Fibroblast of lung (primary cell): Measurements from ENCODE around the gene C3orf49. TPM values are rescaled to one million over a fixed set of nuclear protein-coding genes. Genes with fewer than 3 reads are reported as not detected.

Experiments
- DNase-seq, 2 donors: peaks; one replicate each; pipeline versions ENCODE4 v3.0.0 to v3.0.0-alpha.2; 2010; ENCODE audit warnings: low read depth in 2 of 2
- H2AFZ ChIP-seq: 2 replicates; pipeline ENCODE4 v1.5.1; 2012; ENCODE audit warnings: low read length, control low read depth, inconsistent platforms
- H3K27ac ChIP-seq: 2 replicates; pipeline ENCODE4 v1.5.1; 2011; ENCODE audit warnings: low read length, control low read depth; ENCODE audit not compliant: insufficient read depth
- H3K27me3 ChIP-seq: 2 replicates; pipeline ENCODE4 v1.5.1; 2011; ENCODE audit warnings: mild to moderate bottlenecking, low read length; ENCODE audit not compliant: control insufficient read depth, insufficient read depth
- H3K36me3 ChIP-seq: 2 replicates; pipeline ENCODE4 v1.5.1; 2011; ENCODE audit warnings: low read length; ENCODE audit not compliant: control insufficient read depth, insufficient read depth
- H3K4me1 ChIP-seq: 2 replicates; pipeline ENCODE4 v1.5.1; 2011; ENCODE audit warnings: low read length; ENCODE audit not compliant: control insufficient read depth, insufficient read depth; ENCODE audit errors: extremely low read depth
- H3K4me2 ChIP-seq: 2 replicates; pipeline ENCODE4 v1.5.1; 2011; ENCODE audit warnings: low read length, control low read depth; ENCODE audit not compliant: insufficient read depth; ENCODE audit errors: extremely low read depth
- H3K4me3 ChIP-seq, 4 experiments: fragments of 200-600 bp in 1 of 4; sonication (generic) in 1 of 4; replicated peaks in 1 of 4; 2 replicates each; pipeline ENCODE4 v1.5.1; 2011 to 2016; ENCODE audit warnings: low read length in 4 of 4, low read depth in 3 of 4, mild to moderate bottlenecking in 3 of 4, control low read depth in 2 of 4, inconsistent platforms in 1 of 4, mixed read lengths in 1 of 4; ENCODE audit not compliant: insufficient read depth in 1 of 4; ENCODE audit errors: control extremely low read depth in 1 of 4
- H3K79me2 ChIP-seq: 2 replicates; pipeline ENCODE4 v1.5.1; 2012; ENCODE audit warnings: mild to moderate bottlenecking, low read length, inconsistent platforms; ENCODE audit not compliant: control insufficient read depth, insufficient read depth
- H3K9ac ChIP-seq: 2 replicates; pipeline ENCODE4 v1.5.1; 2011; ENCODE audit warnings: mild to moderate bottlenecking, low read length, control low read depth; ENCODE audit not compliant: insufficient read depth
- H3K9me3 ChIP-seq: 2 replicates; pipeline ENCODE4 v1.5.1; 2012; ENCODE audit warnings: low read depth, low read length; ENCODE audit not compliant: control insufficient read depth, insufficient read depth
- H4K20me1 ChIP-seq: 2 replicates; pipeline ENCODE4 v1.5.1; 2011; ENCODE audit warnings: low read length; ENCODE audit not compliant: control insufficient read depth, insufficient read depth; ENCODE audit errors: extremely low read depth
- CTCF ChIP-seq, 2 donors: IDR thresholded peaks in 1 of 2; conservative IDR thresholded peaks in 1 of 2; 1 replicate in 1 of 2; 2 replicates in 1 of 2; pipeline ENCODE4 v1.5.1; 2011 to 2012; ENCODE audit warnings: low read length in 2 of 2, control low read depth in 1 of 2, inconsistent platforms in 1 of 2, low read depth in 1 of 2, mild to moderate bottlenecking in 1 of 2
- EZH2 ChIP-seq: IDR thresholded peaks from 2 replicates; pipeline ENCODE4 v1.5.1; 2012; ENCODE audit warnings: low read length, control low read depth, mild to moderate bottlenecking; ENCODE audit errors: missing control alignments
- polyA minus RNA-seq: library from RNA; depleted of rRNA, polyadenylated mRNA; stranded (reverse); fragments of >200 nt; gene quantifications from 2 replicates; pipeline ENCODE4 v1.2.3, GENCODE V29; 2011; ENCODE audit warnings: low replicate concordance
- polyA plus RNA-seq, 2 donors: library from polyadenylated mRNA; depleted of rRNA in 1 of 2; stranded (reverse) in 1 of 2; unstranded in 1 of 2; fragments of >200 nt; gene quantifications; 2 replicates each; pipeline ENCODE4 v1.2.1, GENCODE V29; 2011 to 2012; ENCODE audit warnings: missing spikeins in 1 of 2
- total RNA-seq: library from RNA; depleted of rRNA; stranded (reverse); fragments of >200 nt; gene quantifications from 2 replicates; pipeline ENCODE4 v1.2.1, GENCODE V29; 2014

Gene C3orf49
- total RNA-seq (not detected in 2 replicates), polyA plus RNA-seq (not detected in 2 replicates), polyA minus RNA-seq (not detected in 2 replicates)
- 0.09 TPM in 1 of 2 replicates, not detected in the other for polyA plus RNA-seq (2012)

GRCh38 chr3:63819151-63819398 is at the start of gene C3orf49:
Gene C3orf49 (plus strand): TSS chr3:63819299. CDS start chr3:63819472, 173 bp downstream.
- no peak within 1 kb of the TSS for H3K27ac ChIP-seq
- TF ChIP-seq CTCF (conservative IDR thresholded peaks at IDR 0.05 in 1 of 2, IDR thresholded peaks at IDR 0.05 in 1 of 2; ENCODE audit: low read depth in 1 of 2, low read length in 2 of 2) (no peak), EZH2 (no peak)
- peak within 1 kb of the TSS; percentile 40 for H3K4me2 ChIP-seq
- H4K20me1 ChIP-seq, result no peaks in the 10 kb centered on the region
- peaks cover 4% of the 10 kb centered on the region for H3K4me1 ChIP-seq
- no peaks in the 10 kb centered on the region for H3K9me3 ChIP-seq
- H3K27me3 ChIP-seq, result no peaks in the 10 kb centered on the region
- H3K36me3 ChIP-seq, result no peaks in the 10 kb centered on the region
- H2AFZ ChIP-seq, result no peak within 1 kb of the TSS
- H3K4me3 ChIP-seq, result no peak within 1 kb of the TSS
- no peaks in the 10 kb centered on the region for H3K79me2 ChIP-seq
- DNase-seq, result no peak
- H3K9ac ChIP-seq, result no peak within 1 kb of the TSS

GRCh38 chr3:63774781-63775180 is 44.3 kb upstream of the C3orf49 start:
- Histone ChIP-seq H3K79me2 (no peaks in the 10 kb centered on the region), H3K27me3 (no peaks in the 10 kb centered on the region), H4K20me1 (no peaks in the 10 kb centered on the region), H3K9ac (no peak overlapping the region), H3K27ac (no peak overlapping the region), H3K4me1 (no peaks in the 10 kb centered on the region), H3K4me3 (no peak overlapping the region), H3K36me3 (no peaks in the 10 kb centered on the region), H3K4me2 (no peak overlapping the region), H2AFZ (no peak overlapping the region), H3K9me3 (no peaks in the 10 kb centered on the region)
- no peak for TF ChIP-seq CTCF (conservative IDR thresholded peaks at IDR 0.05 in 1 of 2, IDR thresholded peaks at IDR 0.05 in 1 of 2; ENCODE audit: low read depth in 1 of 2, low read length in 2 of 2)
- TF ChIP-seq EZH2, result no peak
- no peak for DNase-seq

GRCh38 chr3:63779227-63779626 is 39.9 kb upstream of the C3orf49 start:
- TF ChIP-seq CTCF (conservative IDR thresholded peaks at IDR 0.05 in 1 of 2, IDR thresholded peaks at IDR 0.05 in 1 of 2; ENCODE audit: low read depth in 1 of 2, low read length in 2 of 2) (no peak), EZH2 (no peak)
- Histone ChIP-seq H3K79me2 (no peaks in the 10 kb centered on the region), H3K4me1 (no peaks in the 10 kb centered on the region), H3K27me3 (no peaks in the 10 kb centered on the region), H4K20me1 (no peaks in the 10 kb centered on the region), H3K9ac (no peak overlapping the region), H3K27ac (no peak overlapping the region), H3K36me3 (no peaks in the 10 kb centered on the region), H3K4me3 (no peak overlapping the region), H3K4me2 (no peak overlapping the region), H3K9me3 (no peaks in the 10 kb centered on the region), H2AFZ (no peak overlapping the region)
- DNase-seq, result no peak
